K562 (cell line): ENCODE results near the gene VAMP8. TPM values are rescaled to one million over a fixed set of nuclear protein-coding genes. Genes with fewer than 3 reads are reported as not detected.

Source experiments
- ARID4B ChIP-seq: sonication (generic); formaldehyde crosslinking; IDR thresholded peaks from 2 replicates; pipeline ENCODE4 v1.8.0; 2022; ENCODE audit warnings: mild to moderate bottlenecking, missing genetic modification reagents
- ATF7 ChIP-seq: fragments of 450-650 bp; IDR thresholded peaks from 2 replicates; pipeline ENCODE4 v1.7.1; 2014; ENCODE audit warnings: mild to moderate bottlenecking, moderate library complexity
- CSDE1 ChIP-seq, 2 experiments: fragments of 450-650 bp; IDR thresholded peaks; 2 replicates each; pipeline ENCODE4 v1.6.1; 2016; ENCODE audit warnings: mild to moderate bottlenecking in 1 of 2
- DNMT1 ChIP-seq: fragments of 450-650 bp; IDR thresholded peaks from 2 replicates; pipeline ENCODE4 v1.6.1; 2016; ENCODE audit warnings: antibody characterized with exemption, mild to moderate bottlenecking
- ELF2 ChIP-seq: fragments of 250-450 bp; sonication (Bioruptor Pico); IDR thresholded peaks from 2 replicates; pipeline ENCODE4 v1.5.0; 2021; ENCODE audit warnings: mild to moderate bottlenecking
- FOXM1 ChIP-seq, 2 experiments: fragments of 450-650 bp in 1 of 2; sonication (generic) in 1 of 2; formaldehyde crosslinking in 1 of 2; IDR thresholded peaks; 2 replicates each; pipeline versions ENCODE4 v1.6.1 to v1.9.0; 2017 to 2022; ENCODE audit warnings: low read depth in 2 of 2, mild to moderate bottlenecking in 2 of 2, missing genetic modification reagents in 1 of 2, moderate library complexity in 1 of 2
- HMGN3 ChIP-seq: IDR thresholded peaks from 2 replicates; pipeline ENCODE4 v1.6.1; 2011; ENCODE audit warnings: borderline replicate concordance, low read depth, mild to moderate bottlenecking, mixed read lengths, low read length; ENCODE audit not compliant: insufficient read length; ENCODE audit errors: extremely low read depth
- KAT8 ChIP-seq: fragments of 450-650 bp; IDR thresholded peaks from 2 replicates; pipeline ENCODE4 v1.6.1; 2016; ENCODE audit warnings: low read depth, mild to moderate bottlenecking
- NCOA6 ChIP-seq: fragments of 450-650 bp; IDR thresholded peaks from 2 replicates; pipeline ENCODE4 v1.6.1; 2017; ENCODE audit warnings: mild to moderate bottlenecking
- OTX1 ChIP-seq: fragments of 450-650 bp; formaldehyde crosslinking; IDR thresholded peaks from 2 replicates; pipeline ENCODE4 v1.4.0; 2022; ENCODE audit warnings: mild to moderate bottlenecking
- STAT5A ChIP-seq: IDR thresholded peaks from 2 replicates; pipeline ENCODE4 v1.6.1; 2012; ENCODE audit warnings: low read length, inconsistent platforms, borderline replicate concordance
- TARDBP ChIP-seq: fragments of 450-650 bp; IDR thresholded peaks from 2 replicates; pipeline ENCODE4 v1.6.1; 2016
- TBP ChIP-seq: optimal IDR thresholded peaks from 2 replicates; pipeline ENCODE3; 2011; ENCODE audit warnings: low read depth, low read length, improper control_type of control experiment
- USF1 ChIP-seq: sonication (generic); formaldehyde crosslinking; IDR thresholded peaks from 2 replicates; pipeline ENCODE4 v1.9.0; 2022; ENCODE audit warnings: mild to moderate bottlenecking, missing genetic modification reagents
- VEZF1 ChIP-seq: fragments of 200-800 bp; sonication (Bioruptor generic); IDR thresholded peaks from 2 replicates; pipeline ENCODE4 v1.6.1; 2017; ENCODE audit warnings: missing genetic modification characterization, missing compliant biosample characterization
- ZBTB7A ChIP-seq: IDR thresholded peaks from 2 replicates; pipeline ENCODE4 v1.6.1; 2011; ENCODE audit warnings: low read depth, mild to moderate bottlenecking, low read length, moderate library complexity, borderline replicate concordance; ENCODE audit not compliant: control insufficient read depth
- ZHX1 ChIP-seq: fragments of 150-350 bp; conservative IDR thresholded peaks from 2 replicates; pipeline ENCODE4 v1.6.1; 2014; ENCODE audit warnings: low read length
- ZNF274 ChIP-seq: IDR thresholded peaks from 2 replicates; pipeline ENCODE4 v1.6.1; 2011; ENCODE audit warnings: low read depth, mild to moderate bottlenecking, low read length, moderate library complexity, borderline replicate concordance
- ZNF75A ChIP-seq: fragments of 450-650 bp; formaldehyde crosslinking; IDR thresholded peaks from 2 replicates; pipeline ENCODE4 v1.4.0; 2020; ENCODE audit warnings: mild to moderate bottlenecking
- polyA plus RNA-seq, 8 experiments: library from polyadenylated mRNA; depleted of rRNA in 4 of 8; stranded (reverse) in 5 of 8; unstranded in 3 of 8; fragments of >200 nt; fragmentation: Nextera tagmentation in 2 of 8; fragmentation: Illumina TruSeq in 1 of 8; extraction: Ambion mirVana in 2 of 8; extraction: Trizol in 1 of 8; gene quantifications; 2 replicates each; pipeline versions ENCODE4 v1.2.1 to v1.2.3, GENCODE V29; 2011 to 2014; ENCODE audit warnings: inconsistent platforms in 1 of 8, missing spikeins in 1 of 8
- total RNA-seq, 7 experiments: library from RNA; depleted of rRNA in 6 of 7; stranded (reverse); fragments of >200 nt in 6 of 7; fragmentation: Illumina TruSeq in 2 of 7; extraction: Trizol in 2 of 7; gene quantifications; 2 replicates each; pipeline versions ENCODE4 v1.2.1 to v1.2.3, GENCODE V29; 2011 to 2021; ENCODE audit warnings: low replicate concordance in 1 of 7

The VAMP8 gene
- total and polyA plus RNA-seq, 9 of the 15 experiments (the other 6 are each of a cell fraction or from before 2014, with no cell fraction given), result 107 to 571 (median 248) TPM

GRCh38 chr2:85595301-85596025, 18.1 kb downstream of the VAMP8 start, which contains the start of gene RNF181 (continued):
- no peak for TF ChIP-seq ARID4B (CRISPR knock-in tag)
- TF ChIP-seq ATF7, result peak; percentile 66; the same call in 1 of the 2 replicates
- no peak for TF ChIP-seq STAT5A
- TF ChIP-seq ELF2, result peak; percentile 76
- TF ChIP-seq DNMT1, result no peak
- no peak; the same call in 1 of the 2 replicates for TF ChIP-seq ZBTB7A
- no peak for TF ChIP-seq ZNF274
- TF ChIP-seq TBP, result peak; percentile 88
- no peak for TF ChIP-seq KAT8
- no peak for TF ChIP-seq OTX1 (CRISPR knock-in tag)
- no peak for TF ChIP-seq ZNF75A
- TF ChIP-seq HMGN3, result peak; percentile 47
- no peak for TF ChIP-seq CSDE1 (IDR thresholded peaks at IDR 0.05)
- 0 out of 2 replicates have a peak, but pooled peaks have one; percentile 34 for TF ChIP-seq VEZF1 (CRISPR knock-in tag)
- 0 out of 2 replicates have a peak, but pooled peaks have one; percentile 30 for TF ChIP-seq NCOA6
- TF ChIP-seq TARDBP, result no peak
- peak; percentile 91 for TF ChIP-seq USF1 (CRISPR knock-in tag)
- 0 out of 2 replicates have a peak, but pooled peaks have one; percentile 46 for TF ChIP-seq ZHX1
- TF ChIP-seq FOXM1 (IDR thresholded peaks at IDR 0.05; ENCODE audit: low read depth), result 0 out of 2 replicates have a peak, but pooled peaks have one; percentile 19
- TF ChIP-seq FOXM1 (CRISPR knock-in tag; IDR thresholded peaks at IDR 0.05; ENCODE audit: low read depth), result no peak
